ENCODE data around the gene MARVELD3.

MARVELD3 gene

GRCh38 chr16:71623597-71623996, 2.4 kb upstream of the MARVELD3 start:
- no peak for DNase-seq (ENCODE audit: low spot score)

- DNase-seq (ENCODE audit: low spot score) = no peak
Observed at GRCh38 chr16:71625113-71625850, 702 bp upstream of the MARVELD3 start.

- DNase-seq (ENCODE audit: low spot score) = peak; percentile 75
Observed at GRCh38 chr16:71626858-71627213, 852 bp downstream of the MARVELD3 start.

- no peak for DNase-seq (ENCODE audit: low spot score)
Observed at GRCh38 chr16:71627731-71628181, 1.8 kb downstream of the MARVELD3 start.

DNA sequence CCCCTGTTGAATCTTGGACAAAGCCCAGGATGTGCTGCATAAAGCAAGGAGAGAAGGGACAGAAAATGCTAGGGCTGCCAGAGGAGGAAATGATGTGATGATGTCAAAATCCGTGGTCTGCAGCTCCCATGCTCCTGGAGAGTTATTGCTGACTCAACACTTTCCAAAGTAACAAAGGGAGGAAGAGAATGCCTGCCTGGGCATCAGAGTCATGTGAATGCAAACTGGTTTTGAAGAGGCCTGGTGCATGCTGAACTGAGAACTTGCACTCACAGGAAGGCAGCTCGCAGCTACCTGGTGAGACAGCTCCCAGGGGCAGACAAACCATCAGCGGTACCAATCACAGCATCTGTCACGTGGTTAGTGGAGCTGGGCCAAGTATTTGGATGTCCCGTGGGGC, 2.8 kb downstream of the MARVELD3 start:
- DNase-seq (ENCODE audit: low spot score) = no peak

DNA sequence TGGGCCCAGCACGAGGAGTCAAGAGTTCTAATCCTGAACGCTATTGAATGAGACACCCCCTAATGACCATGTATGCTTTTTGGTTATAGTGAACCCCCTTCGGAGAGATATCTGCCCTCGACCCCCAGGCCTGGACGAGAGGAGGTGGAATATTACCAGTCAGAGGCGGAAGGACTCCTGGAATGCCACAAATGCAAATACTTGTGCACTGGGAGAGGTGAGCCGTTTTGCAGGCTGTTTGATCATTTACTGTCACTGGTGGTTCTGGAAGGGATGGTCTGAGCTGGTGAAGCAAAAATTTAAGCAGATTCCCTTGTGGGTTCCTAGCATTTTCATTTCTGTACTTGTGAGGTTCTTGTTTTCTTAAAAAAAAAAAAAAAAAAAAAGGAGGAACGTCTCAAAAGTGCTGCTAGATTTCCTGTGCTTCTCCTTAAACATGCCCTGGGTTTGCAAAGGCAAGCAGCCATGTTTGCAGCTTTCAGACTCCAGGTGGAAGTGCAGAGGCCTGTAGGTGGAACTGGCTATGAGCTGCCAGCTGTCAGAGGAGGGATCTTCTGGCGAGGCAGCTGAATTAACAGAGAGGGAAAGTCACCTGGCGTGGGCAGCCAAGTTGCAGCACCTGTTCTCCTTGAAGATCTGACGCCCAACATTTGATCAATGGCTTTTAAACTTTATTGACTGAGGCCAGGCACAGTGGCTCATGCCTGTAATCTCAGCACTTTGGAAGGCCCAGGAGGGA, 3.5 kb downstream of the MARVELD3 start:
- no peak for DNase-seq (ENCODE audit: low spot score)

DNA sequence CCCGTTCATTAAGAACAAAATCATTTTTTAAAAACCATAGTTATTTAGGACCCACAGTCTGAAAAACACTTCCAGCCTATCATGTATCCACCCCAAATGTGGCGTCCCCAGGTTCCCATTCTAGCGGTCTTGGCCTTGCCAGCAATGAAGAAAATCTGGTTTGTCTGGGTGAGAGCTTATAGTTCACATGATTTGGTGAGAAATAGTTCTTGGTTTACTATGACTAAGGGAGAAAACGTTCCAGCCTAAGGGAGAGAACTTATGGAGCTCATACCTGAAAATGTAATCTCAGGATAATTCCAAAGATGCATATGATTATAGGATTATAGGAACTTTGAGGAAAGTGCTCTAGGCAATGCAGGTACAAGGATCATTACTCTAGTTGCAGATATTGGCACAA, 4.8 kb downstream of the MARVELD3 start:
- no peak for DNase-seq (ENCODE audit: low spot score)

GRCh38 chr16:71631776-71632175, 5.8 kb downstream of the MARVELD3 start:
- no peak for DNase-seq (ENCODE audit: low spot score)

DNA sequence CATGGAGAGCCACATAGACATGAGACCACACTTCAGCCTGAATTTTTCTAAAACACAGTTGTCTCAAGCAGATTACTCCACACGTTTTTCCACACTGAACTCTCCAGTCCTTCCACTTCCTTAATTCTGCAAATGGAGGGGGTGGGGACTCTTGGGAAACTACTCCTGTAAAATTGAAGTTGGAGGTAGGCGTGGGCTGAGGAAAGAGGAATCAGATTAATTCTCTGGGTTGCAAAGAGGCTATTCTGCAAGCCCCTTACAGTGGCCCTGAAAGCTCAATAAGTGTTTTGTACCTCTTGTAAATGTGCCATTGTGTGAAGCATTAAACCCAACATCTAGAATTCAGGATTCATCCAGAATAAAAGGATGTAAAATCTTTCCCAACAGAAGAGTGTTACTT, 9.6 kb downstream of the MARVELD3 start:
- DNase-seq (ENCODE audit: low spot score) = no peak

DNA sequence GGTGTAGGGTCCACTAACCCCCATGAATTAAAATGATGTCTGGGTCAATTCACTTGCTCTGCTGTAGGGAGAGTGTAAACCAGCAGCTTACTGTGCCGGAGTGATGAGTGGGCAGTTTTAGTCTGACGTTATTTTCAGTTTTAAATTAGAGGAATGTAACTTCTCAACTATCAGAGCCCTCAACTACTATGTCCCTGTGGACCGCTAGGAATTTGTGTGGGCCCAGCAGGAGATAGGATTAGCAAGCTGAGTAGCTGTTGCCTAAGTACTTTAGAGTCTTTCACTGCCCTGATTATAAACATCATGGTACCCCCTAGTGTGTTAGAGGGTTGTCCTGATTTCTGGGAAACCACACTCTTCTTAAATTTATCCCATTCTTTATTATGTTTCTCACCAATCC, 11.4 kb downstream of the MARVELD3 start:
- DNase-seq (ENCODE audit: low spot score) = no peak

- peak; percentile 41 for DNase-seq (ENCODE audit: low spot score)
Observed at GRCh38 chr16:71645450-71645849, 19.5 kb downstream of the MARVELD3 start.

DNA sequence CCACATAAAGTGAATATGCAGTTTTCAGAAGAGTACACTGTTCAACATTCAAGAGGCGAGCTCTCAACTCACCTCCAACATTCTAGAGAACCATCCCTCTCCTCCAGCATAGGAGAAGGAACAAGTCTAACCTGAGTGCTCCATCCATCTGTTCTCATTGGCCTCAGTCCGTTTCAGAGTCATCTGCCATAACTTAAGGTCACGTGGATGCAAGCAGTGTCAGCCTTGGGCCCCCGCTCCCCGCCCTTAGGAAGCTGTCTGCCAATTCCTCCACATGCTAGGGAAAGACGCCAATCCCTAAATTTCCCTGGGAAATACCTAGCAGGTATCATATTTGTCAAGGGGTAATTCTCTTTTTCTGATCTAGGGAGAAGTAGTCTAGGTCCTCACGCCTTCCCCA, 21.4 kb downstream of the MARVELD3 start:
- DNase-seq (ENCODE audit: low spot score) = no peak

- no peak for DNase-seq (ENCODE audit: low spot score)
Observed at GRCh38 chr16:71648162-71648561, 22.2 kb downstream of the MARVELD3 start.

- no peak for DNase-seq (ENCODE audit: low spot score)
Observed at GRCh38 chr16:71648921-71649320, 22.9 kb downstream of the MARVELD3 start.

- DNase-seq (ENCODE audit: low spot score) = no peak
Observed at GRCh38 chr16:71649704-71650103, 23.7 kb downstream of the MARVELD3 start.

GRCh38 chr16:71658771-71659170, 32.8 kb downstream of the MARVELD3 start:
- DNase-seq (ENCODE audit: low spot score) = no peak

- no peak for DNase-seq (ENCODE audit: low spot score)
Observed at GRCh38 chr16:71659471-71659870, 33.5 kb downstream of the MARVELD3 start.

- DNase-seq (ENCODE audit: low spot score) = no peak
Observed at GRCh38 chr16:71666264-71666663, 40.3 kb downstream of the MARVELD3 start.

DNA sequence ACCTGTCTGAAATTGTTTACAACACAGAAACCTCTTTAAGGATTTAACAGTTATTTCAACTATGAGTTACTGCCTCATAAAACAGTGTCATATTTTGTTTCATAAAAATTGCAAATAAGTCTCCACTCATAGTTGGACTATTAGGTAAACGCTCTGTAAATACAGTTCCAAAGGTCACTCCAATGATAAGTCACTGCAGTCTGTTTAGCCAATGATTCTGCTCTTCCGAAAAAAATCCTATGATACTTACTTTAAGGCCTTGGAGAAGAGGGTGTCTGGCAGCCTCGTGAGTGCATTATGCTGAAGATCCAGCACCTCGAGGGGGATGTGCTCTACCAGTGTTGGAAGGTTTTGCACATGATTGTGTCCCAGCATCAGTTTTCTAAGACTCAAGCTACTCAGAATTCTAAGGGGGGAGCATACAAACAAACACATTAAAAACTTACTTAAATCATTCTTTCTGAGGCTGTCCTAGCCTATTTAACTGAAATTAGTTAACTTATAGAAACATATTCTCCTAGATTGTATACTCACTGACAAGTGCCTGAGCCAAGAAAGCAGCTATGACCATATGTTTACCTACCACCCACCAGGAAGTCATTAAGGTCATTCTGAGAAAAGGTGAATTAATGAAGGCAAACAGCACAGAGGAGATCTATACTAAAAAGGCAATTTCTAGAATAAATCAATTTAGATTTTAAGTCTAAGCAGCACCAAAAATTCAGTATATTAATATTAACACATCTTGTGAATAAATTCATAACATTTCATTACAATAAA, 41.1 kb downstream of the MARVELD3 start:
- peak; percentile 81 for DNase-seq (ENCODE audit: low spot score)

- DNase-seq (ENCODE audit: low spot score) = no peak
Observed at GRCh38 chr16:71669926-71670536, 44.0 kb downstream of the MARVELD3 start.

DNA sequence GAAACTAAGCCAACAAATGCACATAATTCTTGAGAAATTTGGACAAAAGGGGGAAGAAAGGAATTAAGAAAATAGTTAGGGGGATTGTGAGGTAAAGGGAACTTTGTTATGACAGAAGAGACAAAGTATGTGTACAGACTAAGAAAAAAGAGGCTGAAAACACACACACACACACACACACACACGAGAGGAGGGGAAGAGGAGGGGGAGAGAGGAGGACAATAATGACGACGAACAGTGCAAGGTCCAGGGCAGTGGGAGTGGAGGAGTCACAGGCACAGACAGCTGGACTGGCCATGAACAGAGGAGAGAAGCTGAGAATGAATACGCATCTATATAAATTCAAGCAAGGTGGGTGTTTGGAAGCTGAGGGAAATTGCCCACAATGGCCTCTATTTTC, 44.6 kb downstream of the MARVELD3 start:
- no peak for DNase-seq (ENCODE audit: low spot score)

GRCh38 chr16:71671165-71671564, 45.2 kb downstream of the MARVELD3 start:
- DNase-seq (ENCODE audit: low spot score) = no peak
